Bronchial epithelial cell (primary cell): ENCODE data around the gene PHF11. TPM values are rescaled to one million over a fixed set of nuclear protein-coding genes. Genes with fewer than 3 reads are reported as not detected.

ENCODE experiments used
- DNase-seq: peaks from one replicate; pipeline ENCODE4 v3.0.0-alpha.2; 2010; ENCODE audit warnings: low read depth
- FAIRE-seq: peaks from 2 replicates; lab custom pipeline; 2011; peaks lifted over from hg19 to GRCh38; lab: Jason Lieb, UNC
- H3K27me3 ChIP-seq: 2 replicates; pipeline ENCODE4 v1.5.1; 2011; ENCODE audit warnings: low read length; ENCODE audit not compliant: control insufficient read depth, insufficient read depth
- H3K36me3 ChIP-seq: 2 replicates; pipeline ENCODE4 v1.5.1; 2011; ENCODE audit warnings: low read length; ENCODE audit not compliant: control insufficient read depth, insufficient read depth
- H3K4me3 ChIP-seq: 2 replicates; pipeline ENCODE4 v1.5.1; 2011; ENCODE audit warnings: mild to moderate bottlenecking, low read depth, low read length, control low read depth
- CTCF ChIP-seq: IDR thresholded peaks from 2 replicates; pipeline ENCODE4 v1.5.1; 2011; ENCODE audit warnings: mild to moderate bottlenecking, moderate library complexity, low read length, control low read depth, inconsistent platforms; ENCODE audit not compliant: insufficient read depth, severe bottlenecking
- total RNA-seq: library from RNA; depleted of rRNA; stranded (reverse); fragments of >200 nt; gene quantifications from 2 replicates; pipeline ENCODE4 v1.2.1, GENCODE V29; 2014

PHF11 gene
- total RNA-seq, 1 donor from 2014 or later, result 7.9 TPM

GRCh38 chr13:49464085-49464484, 31.7 kb upstream of the PHF11 start:
- FAIRE-seq (no peak), DNase-seq (no peak)
- TF ChIP-seq CTCF, result no peak
- H3K36me3 ChIP-seq, result peaks cover 2% of the 10 kb centered on the region
- no peak overlapping the region for H3K4me3 ChIP-seq
- no peaks in the 10 kb centered on the region for H3K27me3 ChIP-seq

GRCh38 chr13:49464621-49465325, 31.0 kb upstream of the PHF11 start:
- no peak overlapping the region for H3K4me3 ChIP-seq
- DNase-seq (no peak), FAIRE-seq (no peak)
- no peak for TF ChIP-seq CTCF
- H3K36me3 ChIP-seq, result peaks cover 2% of the 10 kb centered on the region
- H3K27me3 ChIP-seq, result no peaks in the 10 kb centered on the region

GRCh38 chr13:49466292-49466838, 29.4 kb upstream of the PHF11 start:
- Histone ChIP-seq H3K27me3 (no peaks in the 10 kb centered on the region), H3K4me3 (no peak overlapping the region), H3K36me3 (peaks cover 2% of the 10 kb centered on the region)
- TF ChIP-seq CTCF, result no peak
- no peak for DNase-seq
- no peak for FAIRE-seq

- Histone ChIP-seq H3K4me3 (no peak overlapping the region), H3K36me3 (peaks cover 1% of the 10 kb centered on the region), H3K27me3 (no peaks in the 10 kb centered on the region)
- TF ChIP-seq CTCF, result no peak
- FAIRE-seq (no peak), DNase-seq (peak; percentile 42)
Observed at GRCh38 chr13:49472186-49472585, 23.6 kb upstream of the PHF11 start.

- TF ChIP-seq CTCF, result no peak
- H3K36me3 ChIP-seq, result peaks cover 1% of the 10 kb centered on the region
- no peak for FAIRE-seq
- H3K27me3 ChIP-seq, result no peaks in the 10 kb centered on the region
- no peak for DNase-seq
- H3K4me3 ChIP-seq, result no peak overlapping the region
Observed at GRCh38 chr13:49476529-49476928, 19.2 kb upstream of the PHF11 start.
